ENCODE measurements around the gene COL25A1. TPM values are rescaled to one million over a fixed set of nuclear protein-coding genes. Genes with fewer than 3 reads are reported as not detected.

The COL25A1 gene
- total RNA-seq, 2 donors from 2014 or later: 0.26 to 0.99 TPM

DNA sequence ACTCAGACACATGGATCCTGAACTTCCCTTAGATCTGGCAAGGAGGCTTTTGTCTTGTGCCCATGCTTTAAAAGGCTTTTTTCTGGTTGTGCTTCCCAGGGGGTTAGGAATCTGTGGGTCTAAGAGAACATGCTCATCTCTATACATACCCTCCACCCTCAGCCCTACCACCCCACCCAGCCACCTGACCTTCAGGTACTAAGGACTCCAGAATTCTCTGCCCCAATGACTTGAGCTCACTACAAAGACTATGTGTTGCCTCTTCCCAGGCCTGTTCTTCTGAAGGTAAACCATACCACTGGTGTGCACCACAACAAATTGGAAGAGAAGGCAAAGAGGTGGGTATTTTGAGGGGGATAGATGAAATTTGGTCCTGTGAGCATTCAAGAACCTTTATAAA is 372.3 kb downstream of the COL25A1 start:
- TF ChIP-seq POLR2A (IDR thresholded peaks at IDR 0.05): no peak
- TF ChIP-seq, protein P1, sequence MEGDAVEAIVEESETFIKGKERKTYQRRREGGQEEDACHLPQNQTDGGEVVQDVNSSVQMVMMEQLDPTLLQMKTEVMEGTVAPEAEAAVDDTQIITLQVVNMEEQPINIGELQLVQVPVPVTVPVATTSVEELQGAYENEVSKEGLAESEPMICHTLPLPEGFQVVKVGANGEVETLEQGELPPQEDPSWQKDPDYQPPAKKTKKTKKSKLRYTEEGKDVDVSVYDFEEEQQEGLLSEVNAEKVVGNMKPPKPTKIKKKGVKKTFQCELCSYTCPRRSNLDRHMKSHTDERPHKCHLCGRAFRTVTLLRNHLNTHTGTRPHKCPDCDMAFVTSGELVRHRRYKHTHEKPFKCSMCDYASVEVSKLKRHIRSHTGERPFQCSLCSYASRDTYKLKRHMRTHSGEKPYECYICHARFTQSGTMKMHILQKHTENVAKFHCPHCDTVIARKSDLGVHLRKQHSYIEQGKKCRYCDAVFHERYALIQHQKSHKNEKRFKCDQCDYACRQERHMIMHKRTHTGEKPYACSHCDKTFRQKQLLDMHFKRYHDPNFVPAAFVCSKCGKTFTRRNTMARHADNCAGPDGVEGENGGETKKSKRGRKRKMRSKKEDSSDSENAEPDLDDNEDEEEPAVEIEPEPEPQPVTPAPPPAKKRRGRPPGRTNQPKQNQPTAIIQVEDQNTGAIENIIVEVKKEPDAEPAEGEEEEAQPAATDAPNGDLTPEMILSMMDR (IDR thresholded peaks at IDR 0.05): no peak
- Histone ChIP-seq H3K9me3 (no peaks in the 10 kb centered on the region), H3K27me3 (no peaks in the 10 kb centered on the region), H3K4me1 (no peaks in the 10 kb centered on the region), H3K36me3 (replicated peaks in 1 of 2; ENCODE audit: insufficient read depth in 1 of 2, low read depth in 2 of 2) (no peaks in the 10 kb centered on the region), H3K27ac (no peak overlapping the region), H3K4me3 (no peak overlapping the region)
- DNase-seq (no peak), ATAC-seq (no peak)
- intact Hi-C loops (cut with DNase I): no loop called here

GRCh38 chr4:108926781-108927180 is 375.7 kb downstream of the COL25A1 start:
- WGBS, 2 donors: 78 to 83% methylated on average over 3 of the region's 3 CpGs
- Histone ChIP-seq H3K36me3 (replicated peaks in 1 of 2; ENCODE audit: insufficient read depth in 1 of 2, low read depth in 2 of 2) (no peaks in the 10 kb centered on the region), H3K4me1 (no peaks in the 10 kb centered on the region), H3K27ac (no peak overlapping the region), H3K4me3 (no peak overlapping the region), H3K9me3 (no peaks in the 10 kb centered on the region), H3K27me3 (no peaks in the 10 kb centered on the region)
- DNase-seq (no peak), ATAC-seq (no peak)
- TF ChIP-seq POLR2A (IDR thresholded peaks at IDR 0.05): no peak
- TF ChIP-seq, protein P1 (IDR thresholded peaks at IDR 0.05): no peak
- intact Hi-C loops (cut with DNase I): no loop called here

DNA sequence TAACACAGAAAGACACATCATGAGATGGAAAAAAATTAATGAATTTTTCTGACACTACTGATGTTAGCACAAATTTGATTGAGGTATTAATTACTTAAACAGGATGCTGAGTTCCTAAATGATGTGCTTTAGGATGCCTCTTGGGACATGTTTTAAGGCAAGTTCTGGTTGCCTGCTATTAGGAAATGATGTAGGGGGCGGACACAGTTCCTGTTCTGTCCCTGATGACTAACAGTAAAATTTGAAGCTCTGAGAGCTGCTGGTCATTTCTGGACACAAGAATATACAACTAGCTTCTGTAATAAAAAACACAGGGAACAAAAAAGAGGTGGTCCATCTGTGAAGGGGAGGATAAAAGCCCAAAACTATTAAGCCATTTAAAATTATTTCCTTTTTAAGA is 376.4 kb downstream of the COL25A1 start:
- ATAC-seq: no peak
- Histone ChIP-seq H3K27me3 (no peaks in the 10 kb centered on the region), H3K9me3 (no peaks in the 10 kb centered on the region), H3K36me3 (replicated peaks in 1 of 2; ENCODE audit: insufficient read depth in 1 of 2, low read depth in 2 of 2) (no peaks in the 10 kb centered on the region), H3K27ac (no peak overlapping the region), H3K4me3 (no peak overlapping the region), H3K4me1 (no peaks in the 10 kb centered on the region)
- WGBS, 2 donors: 59 to 65% methylated on average over 1 of the region's 1 CpG
- intact Hi-C loops (cut with DNase I): no loop called here
- TF ChIP-seq, protein P1 (IDR thresholded peaks at IDR 0.05): no peak
- TF ChIP-seq POLR2A (IDR thresholded peaks at IDR 0.05): no peak
- no peak for DNase-seq

DNA sequence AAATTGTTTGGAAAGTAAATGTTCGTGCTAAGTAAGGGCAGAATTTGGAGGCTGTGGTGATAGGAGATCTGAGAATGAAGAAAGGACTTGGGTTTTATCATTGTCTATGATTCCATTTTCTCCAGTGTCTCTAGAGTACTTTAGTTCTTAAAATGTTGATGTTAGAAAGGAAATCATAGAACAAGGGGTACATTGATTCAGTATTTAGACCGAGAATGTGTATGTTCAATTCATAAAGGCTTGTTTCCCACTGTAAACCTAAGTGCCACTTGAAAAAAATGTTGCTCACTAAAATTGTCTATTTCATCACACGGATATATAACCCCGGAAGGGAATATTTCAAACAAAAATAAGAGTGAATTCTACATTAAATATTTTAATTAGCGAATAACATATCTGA is 380.3 kb downstream of the COL25A1 start:
- H3K27ac ChIP-seq: no peak overlapping the region
- TF ChIP-seq POLR2A (IDR thresholded peaks at IDR 0.05): no peak
- no peaks in the 10 kb centered on the region for H3K9me3 ChIP-seq
- no peaks in the 10 kb centered on the region for H3K4me1 ChIP-seq
- H3K4me3 ChIP-seq: no peak overlapping the region
- intact Hi-C loops (cut with DNase I): no loop called here
- ATAC-seq (no peak), DNase-seq (no peak)
- H3K36me3 ChIP-seq (replicated peaks in 1 of 2; ENCODE audit: insufficient read depth in 1 of 2, low read depth in 2 of 2): no peaks in the 10 kb centered on the region
- H3K27me3 ChIP-seq: no peaks in the 10 kb centered on the region
- 79 to 80% methylated on average over 5 of the region's 5 CpGs for WGBS, 2 donors

DNA sequence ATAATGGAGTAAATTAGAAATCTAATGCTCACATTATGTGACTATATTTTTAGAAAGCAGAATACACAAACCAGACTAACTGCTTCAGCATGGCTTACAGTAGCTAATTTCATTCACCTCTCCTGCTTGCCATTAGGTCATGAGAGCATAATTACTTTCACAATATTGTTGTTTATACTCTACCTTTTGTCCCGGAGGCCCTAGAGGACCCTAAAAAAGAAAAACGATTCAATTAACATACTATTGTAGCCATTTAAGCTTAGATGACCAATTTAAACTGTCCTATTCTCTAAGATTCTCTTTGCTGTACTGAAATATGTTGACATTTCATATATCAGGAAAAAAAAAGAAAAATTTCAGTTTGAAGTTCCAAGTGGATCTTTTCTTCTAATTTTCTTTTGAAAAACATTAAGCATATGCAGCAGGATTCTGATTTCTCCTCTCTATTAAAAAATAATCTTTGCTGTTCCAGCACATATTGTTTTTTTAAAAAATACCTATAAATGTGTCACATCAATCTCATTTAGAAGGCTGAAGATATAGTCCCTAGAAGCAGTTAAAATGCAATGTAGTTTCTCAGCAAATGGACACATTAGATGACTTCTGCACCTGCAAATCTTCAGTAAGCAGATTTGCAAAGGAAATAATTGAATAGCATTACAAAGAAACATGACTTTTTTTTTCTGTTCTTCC is 381.9 kb downstream of the COL25A1 start:
- H3K27ac ChIP-seq: no peak overlapping the region
- no peak for ATAC-seq
- DNase-seq: no peak
- H3K27me3 ChIP-seq: no peaks in the 10 kb centered on the region
- H3K9me3 ChIP-seq: no peaks in the 10 kb centered on the region
- H3K4me3 ChIP-seq: no peak overlapping the region
- H3K4me1 ChIP-seq: no peaks in the 10 kb centered on the region
- H3K36me3 ChIP-seq (replicated peaks in 1 of 2; ENCODE audit: insufficient read depth in 1 of 2, low read depth in 2 of 2): no peaks in the 10 kb centered on the region
- WGBS, 2 donors: 51 to 59% methylated on average over 2 of the region's 2 CpGs
- TF ChIP-seq POLR2A (IDR thresholded peaks at IDR 0.05): no peak
- TF ChIP-seq, protein P1 (IDR thresholded peaks at IDR 0.05): no peak
- intact Hi-C loops (cut with DNase I): no loop called here
